ENCODE measurements around the gene EYA3.
"Not testable (repeated sequence)": the region's sequence is repeated elsewhere in the genome, so short reads cannot be mapped to it uniquely, and the experiment has no call there.

The EYA3 gene

DNA sequence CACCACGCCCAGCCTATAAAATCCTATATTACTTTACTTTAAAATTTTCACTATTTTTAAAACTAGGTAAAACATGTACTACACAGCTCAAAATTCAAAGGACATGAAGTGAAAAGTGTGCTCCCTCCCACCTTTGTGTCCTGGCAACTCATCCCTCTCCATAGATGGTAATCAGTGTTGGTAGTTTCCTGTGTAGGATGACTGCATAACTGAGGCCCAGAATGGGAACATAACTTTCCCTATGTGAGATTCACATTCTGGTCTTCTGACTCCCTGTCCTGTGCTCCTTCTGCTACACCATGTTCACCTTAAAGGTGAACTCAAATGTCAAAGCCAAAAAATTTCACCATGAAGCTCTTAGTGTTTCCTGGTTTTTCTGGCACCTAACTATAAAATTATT lies 89.4 kb downstream of the EYA3 start:
- Histone ChIP-seq H4K5ac (ENCODE audit: low read length) (no peak overlapping the region), H3K4me3 (ENCODE audit: low read length) (no peak overlapping the region), H3K9ac (ENCODE audit: low read length) (no peak overlapping the region), H3K56ac (ENCODE audit: low read length) (no peak overlapping the region), H3K4me1 (ENCODE audit: control insufficient read depth, low read depth, low read length) (no peaks in the 10 kb centered on the region), H3K79me2 (ENCODE audit: control insufficient read depth, insufficient read depth, low read length) (no peaks in the 10 kb centered on the region), H3K27me3 (ENCODE audit: insufficient read depth, low read length, poor library complexity) (no peaks in the 10 kb centered on the region), H2AK5ac (ENCODE audit: low read length) (no peak overlapping the region), H3K79me1 (ENCODE audit: low read length) (no peaks in the 10 kb centered on the region), H2BK15ac (replicated peaks; ENCODE audit: low read depth) (no peak overlapping the region), H3K27ac (ENCODE audit: low read depth, low read length) (no peak overlapping the region), H3K23ac (ENCODE audit: low read length) (no peak overlapping the region), H3K4me2 (ENCODE audit: low read length) (no peak overlapping the region), H3K18ac (ENCODE audit: low read length) (no peak overlapping the region), H3K36me3 (ENCODE audit: control insufficient read depth, insufficient read depth, low read length) (peaks cover 8% of the 10 kb centered on the region), H2BK120ac (ENCODE audit: low read depth, low read length) (no peak overlapping the region), H2BK5ac (ENCODE audit: low read length) (no peak overlapping the region), H3K4ac (ENCODE audit: low read depth, low read length) (no peak overlapping the region), H4K8ac (ENCODE audit: low read depth, low read length) (no peak overlapping the region)
- DNase-seq = no peak
- WGBS (ENCODE audit: extremely low coverage, insufficient coverage, low lambda C conversion rate) = no CpG with 5 or more reads among the region's 1 CpG

GRCh38 chr1:27994526-27994925 lies 93.9 kb downstream of the EYA3 start:
- not testable (repeated sequence) for H4K8ac ChIP-seq (ENCODE audit: low read depth, low read length); H3K79me1 ChIP-seq (ENCODE audit: low read length); H3K36me3 ChIP-seq (ENCODE audit: control insufficient read depth, insufficient read depth, low read length); H3K4me1 ChIP-seq (ENCODE audit: control insufficient read depth, low read depth, low read length); H3K27me3 ChIP-seq (ENCODE audit: insufficient read depth, low read length, poor library complexity); H3K23ac ChIP-seq (ENCODE audit: low read length); H3K4me2 ChIP-seq (ENCODE audit: low read length); DNase-seq; H2BK5ac ChIP-seq (ENCODE audit: low read length); H3K4ac ChIP-seq (ENCODE audit: low read depth, low read length); H3K9ac ChIP-seq (ENCODE audit: low read length); H3K79me2 ChIP-seq (ENCODE audit: control insufficient read depth, insufficient read depth, low read length); H2BK120ac ChIP-seq (ENCODE audit: low read depth, low read length); H3K4me3 ChIP-seq (ENCODE audit: low read length); H4K5ac ChIP-seq (ENCODE audit: low read length); H3K27ac ChIP-seq (ENCODE audit: low read depth, low read length); H2BK15ac ChIP-seq (replicated peaks; ENCODE audit: low read depth); H3K18ac ChIP-seq (ENCODE audit: low read length); H3K56ac ChIP-seq (ENCODE audit: low read length); H2AK5ac ChIP-seq (ENCODE audit: low read length)
- no CpG with 5 or more reads among the region's 6 CpGs for WGBS (ENCODE audit: extremely low coverage, insufficient coverage, low lambda C conversion rate)

- Histone ChIP-seq H4K5ac (ENCODE audit: low read length) (no peak overlapping the region), H2BK120ac (ENCODE audit: low read depth, low read length) (no peak overlapping the region), H2AK5ac (ENCODE audit: low read length) (no peak overlapping the region), H2BK5ac (ENCODE audit: low read length) (no peak overlapping the region), H3K27ac (ENCODE audit: low read depth, low read length) (no peak overlapping the region), H3K18ac (ENCODE audit: low read length) (no peak overlapping the region), H3K56ac (ENCODE audit: low read length) (no peak overlapping the region), H2BK15ac (replicated peaks; ENCODE audit: low read depth) (no peak overlapping the region), H3K4ac (ENCODE audit: low read depth, low read length) (no peak overlapping the region), H3K27me3 (ENCODE audit: insufficient read depth, low read length, poor library complexity) (no peaks in the 10 kb centered on the region), H3K79me2 (ENCODE audit: control insufficient read depth, insufficient read depth, low read length) (no peaks in the 10 kb centered on the region), H3K23ac (ENCODE audit: low read length) (no peak overlapping the region), H3K4me1 (ENCODE audit: control insufficient read depth, low read depth, low read length) (no peaks in the 10 kb centered on the region), H3K4me3 (ENCODE audit: low read length) (no peak overlapping the region), H3K79me1 (ENCODE audit: low read length) (no peaks in the 10 kb centered on the region), H4K8ac (ENCODE audit: low read depth, low read length) (no peak overlapping the region), H3K36me3 (ENCODE audit: control insufficient read depth, insufficient read depth, low read length) (peaks cover 8% of the 10 kb centered on the region), H3K4me2 (ENCODE audit: low read length) (no peak overlapping the region), H3K9ac (ENCODE audit: low read length) (no peak overlapping the region)
- DNase-seq = peak; percentile 5
- no CpG with 5 or more reads among the region's 1 CpG for WGBS (ENCODE audit: extremely low coverage, insufficient coverage, low lambda C conversion rate)
Observed at GRCh38 chr1:27994060-27994459, 94.3 kb downstream of the EYA3 start.

GRCh38 chr1:27993241-27993640 lies 95.2 kb downstream of the EYA3 start:
- H3K4me3 ChIP-seq (ENCODE audit: low read length) = no peak overlapping the region
- H3K79me1 ChIP-seq (ENCODE audit: low read length) = no peaks in the 10 kb centered on the region
- H3K23ac ChIP-seq (ENCODE audit: low read length) = no peak overlapping the region
- H2BK5ac ChIP-seq (ENCODE audit: low read length) = no peak overlapping the region
- H4K5ac ChIP-seq (ENCODE audit: low read length) = no peak overlapping the region
- no peak overlapping the region for H3K27ac ChIP-seq (ENCODE audit: low read depth, low read length)
- no CpG with 5 or more reads among the region's 3 CpGs for WGBS (ENCODE audit: extremely low coverage, insufficient coverage, low lambda C conversion rate)
- no peak for DNase-seq
- H3K79me2 ChIP-seq (ENCODE audit: control insufficient read depth, insufficient read depth, low read length) = no peaks in the 10 kb centered on the region
- H3K27me3 ChIP-seq (ENCODE audit: insufficient read depth, low read length, poor library complexity) = no peaks in the 10 kb centered on the region
- no peak overlapping the region for H2BK120ac ChIP-seq (ENCODE audit: low read depth, low read length)
- H2AK5ac ChIP-seq (ENCODE audit: low read length) = no peak overlapping the region
- no peak overlapping the region for H3K4me2 ChIP-seq (ENCODE audit: low read length)
- no peak overlapping the region for H3K9ac ChIP-seq (ENCODE audit: low read length)
- H3K4ac ChIP-seq (ENCODE audit: low read depth, low read length) = no peak overlapping the region
- no peak overlapping the region for H3K56ac ChIP-seq (ENCODE audit: low read length)
- H2BK15ac ChIP-seq (replicated peaks; ENCODE audit: low read depth) = no peak overlapping the region
- no peaks in the 10 kb centered on the region for H3K4me1 ChIP-seq (ENCODE audit: control insufficient read depth, low read depth, low read length)
- H3K18ac ChIP-seq (ENCODE audit: low read length) = no peak overlapping the region
- peaks cover 11% of the 10 kb centered on the region for H3K36me3 ChIP-seq (ENCODE audit: control insufficient read depth, insufficient read depth, low read length)
- no peak overlapping the region for H4K8ac ChIP-seq (ENCODE audit: low read depth, low read length)

GRCh38 chr1:27992276-27992675 lies 96.1 kb downstream of the EYA3 start:
- Histone ChIP-seq H3K9ac (ENCODE audit: low read length) (no peak overlapping the region), H2BK5ac (ENCODE audit: low read length) (no peak overlapping the region), H4K8ac (ENCODE audit: low read depth, low read length) (no peak overlapping the region), H2BK15ac (replicated peaks; ENCODE audit: low read depth) (no peak overlapping the region), H3K56ac (ENCODE audit: low read length) (no peak overlapping the region), H2BK120ac (ENCODE audit: low read depth, low read length) (no peak overlapping the region), H3K79me1 (ENCODE audit: low read length) (no peaks in the 10 kb centered on the region), H3K36me3 (ENCODE audit: control insufficient read depth, insufficient read depth, low read length) (peaks cover 8% of the 10 kb centered on the region), H4K5ac (ENCODE audit: low read length) (no peak overlapping the region), H3K18ac (ENCODE audit: low read length) (no peak overlapping the region), H3K27me3 (ENCODE audit: insufficient read depth, low read length, poor library complexity) (no peaks in the 10 kb centered on the region), H3K4me3 (ENCODE audit: low read length) (no peak overlapping the region), H2AK5ac (ENCODE audit: low read length) (no peak overlapping the region), H3K79me2 (ENCODE audit: control insufficient read depth, insufficient read depth, low read length) (no peaks in the 10 kb centered on the region), H3K4me1 (ENCODE audit: control insufficient read depth, low read depth, low read length) (no peaks in the 10 kb centered on the region), H3K4ac (ENCODE audit: low read depth, low read length) (no peak overlapping the region), H3K27ac (ENCODE audit: low read depth, low read length) (no peak overlapping the region), H3K23ac (ENCODE audit: low read length) (no peak overlapping the region), H3K4me2 (ENCODE audit: low read length) (no peak overlapping the region)
- no CpG with 5 or more reads among the region's 6 CpGs for WGBS (ENCODE audit: extremely low coverage, insufficient coverage, low lambda C conversion rate)
- DNase-seq = no peak

DNA sequence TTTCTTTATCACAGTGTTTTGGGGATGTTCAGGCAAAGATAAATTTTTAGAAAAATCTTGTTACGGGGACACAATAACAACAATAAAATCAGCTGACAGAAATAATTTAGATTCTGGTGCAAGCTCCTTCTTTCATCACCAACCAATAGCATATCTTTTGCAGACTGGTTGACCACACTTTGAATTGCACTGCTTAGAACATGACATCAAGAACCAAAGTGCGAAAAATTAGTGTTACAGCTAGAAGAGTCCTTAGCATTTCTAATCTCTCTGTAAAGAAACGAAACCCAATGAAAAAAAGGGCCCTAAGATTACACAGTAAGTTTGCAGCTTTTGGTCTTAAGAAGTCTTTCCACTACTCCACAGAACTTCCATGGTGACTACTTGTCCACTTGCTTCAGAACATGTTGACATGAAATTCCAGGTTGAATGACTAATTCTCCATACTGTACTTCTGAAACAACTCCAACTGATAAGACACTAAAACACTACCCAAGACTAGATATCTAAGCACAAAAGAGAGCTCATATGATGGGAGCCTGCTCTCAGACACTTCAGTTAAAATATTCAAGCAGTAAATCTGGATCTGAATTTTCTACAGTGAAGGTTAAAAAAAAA lies 97.4 kb downstream of the EYA3 start:
- Histone ChIP-seq H4K8ac (ENCODE audit: low read depth, low read length) (no peak overlapping the region), H3K79me2 (ENCODE audit: control insufficient read depth, insufficient read depth, low read length) (no peaks in the 10 kb centered on the region), H2BK120ac (ENCODE audit: low read depth, low read length) (no peak overlapping the region), H3K4me1 (ENCODE audit: control insufficient read depth, low read depth, low read length) (no peaks in the 10 kb centered on the region), H3K79me1 (ENCODE audit: low read length) (no peaks in the 10 kb centered on the region), H2AK5ac (ENCODE audit: low read length) (no peak overlapping the region), H3K36me3 (ENCODE audit: control insufficient read depth, insufficient read depth, low read length) (peaks cover 5% of the 10 kb centered on the region), H3K4ac (ENCODE audit: low read depth, low read length) (no peak overlapping the region), H3K4me3 (ENCODE audit: low read length) (no peak overlapping the region), H4K5ac (ENCODE audit: low read length) (no peak overlapping the region), H3K18ac (ENCODE audit: low read length) (no peak overlapping the region), H2BK5ac (ENCODE audit: low read length) (no peak overlapping the region), H3K9ac (ENCODE audit: low read length) (no peak overlapping the region), H3K27ac (ENCODE audit: low read depth, low read length) (no peak overlapping the region), H3K4me2 (ENCODE audit: low read length) (no peak overlapping the region), H3K56ac (ENCODE audit: low read length) (no peak overlapping the region), H2BK15ac (replicated peaks; ENCODE audit: low read depth) (no peak overlapping the region), H3K27me3 (ENCODE audit: insufficient read depth, low read length, poor library complexity) (no peaks in the 10 kb centered on the region), H3K23ac (ENCODE audit: low read length) (no peak overlapping the region)
- no CpG with 5 or more reads among the region's 3 CpGs for WGBS (ENCODE audit: extremely low coverage, insufficient coverage, low lambda C conversion rate)
- DNase-seq = no peak
